ENCODE measurements around the gene TNFRSF4.

DNA sequence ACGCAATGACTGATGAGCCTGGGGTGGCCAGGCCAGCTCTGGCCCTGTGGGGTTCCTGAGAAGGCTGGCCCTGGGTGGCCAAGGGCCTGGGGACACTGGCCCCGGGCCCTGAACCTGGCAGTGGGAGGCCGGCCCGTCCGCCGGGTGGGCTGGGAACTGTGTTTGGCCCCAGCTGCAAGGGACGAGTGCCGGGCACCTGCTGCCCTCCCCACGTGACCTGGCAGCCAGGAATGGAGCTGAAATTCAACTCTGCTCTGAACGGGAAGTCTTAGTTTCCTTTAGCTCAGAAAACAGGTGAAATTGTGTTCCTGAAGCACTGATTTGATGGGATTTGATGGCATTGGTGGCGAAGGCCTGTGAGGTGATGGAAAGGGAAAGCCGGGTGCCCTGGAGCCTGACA, 48.5 kb downstream of the TNFRSF4 start:
- TF ChIP-seq EZH2 (IDR thresholded peaks at IDR 0.05) (no peak), POLR2AphosphoS5 (IDR thresholded peaks at IDR 0.05; ENCODE audit: borderline replicate concordance, low read depth, low read length) (no peak), FOXP2 (optimal IDR thresholded peaks at IDR 0.05; ENCODE audit: control extremely low read depth, extremely low read length, insufficient read depth) (no peak)

Measured in SK-N-MC (cell line).